Uterus (tissue), 4 donors: Measurements from ENCODE around the gene JMY. TPM values are rescaled to one million over a fixed set of nuclear protein-coding genes. Genes with fewer than 3 reads are reported as not detected.

Source experiments
- DNase-seq, 2 donors: peaks; one replicate each; pipeline ENCODE4 v3.0.0-alpha.2; 2019 to 2020
- H3K27ac ChIP-seq, 2 donors: fragments of 200-600 bp; sonication (generic); 1 replicate in 1 of 2; 2 replicates in 1 of 2; pipeline ENCODE4 v1.5.1; 2016 to 2018
- H3K27me3 ChIP-seq, 2 donors: fragments of 200-600 bp; sonication (generic); one replicate each; pipeline ENCODE4 v1.5.1; 2018 to 2019; ENCODE audit warnings: control low read depth in 1 of 2
- H3K36me3 ChIP-seq, 2 donors: fragments of 200-600 bp; sonication (generic); one replicate each; pipeline ENCODE4 v1.5.1; 2019; ENCODE audit warnings: control low read depth in 1 of 2
- H3K4me1 ChIP-seq, 2 donors: fragments of 200-600 bp; sonication (generic); one replicate each; pipeline ENCODE4 v1.5.1; 2018 to 2019; ENCODE audit warnings: control low read depth in 1 of 2
- H3K4me3 ChIP-seq, 2 donors: fragments of 200-600 bp; sonication (generic); 1 replicate in 1 of 2; 2 replicates in 1 of 2; pipeline ENCODE4 v1.5.1; 2018 to 2019; ENCODE audit warnings: mild to moderate bottlenecking in 1 of 2
- H3K9me3 ChIP-seq, 2 donors: fragments of 200-600 bp; sonication (generic); one replicate each; pipeline ENCODE4 v1.5.1; 2019; ENCODE audit warnings: control low read depth in 1 of 2
- CTCF ChIP-seq, 4 experiments: fragments of 200-600 bp in 2 of 4; fragments of 450-650 bp in 2 of 4; sonication (generic) in 2 of 4; IDR thresholded peaks; one replicate each; pipeline ENCODE4 v1.5.1; 2016 to 2019; ENCODE audit warnings: antibody characterized with exemption in 4 of 4, mild to moderate bottlenecking in 2 of 4, moderate library complexity in 1 of 4
- POLR2A ChIP-seq, 2 donors: fragments of 450-650 bp; IDR thresholded peaks; one replicate each; pipeline ENCODE4 v1.6.1; 2016; ENCODE audit warnings: antibody characterized with exemption in 2 of 2, mild to moderate bottlenecking in 1 of 2, moderate library complexity in 1 of 2
- intact Hi-C: fragments of 100-400 bp; cut with DNase I; formaldehyde crosslinking; loops from one replicate; pipeline ENCODE4 v1.15.1; 2023; ENCODE audit warnings: low total_unique reads
- total RNA-seq, 4 donors: library from RNA; depleted of rRNA in 3 of 4; stranded (reverse); fragments of >200 nt in 3 of 4; gene quantifications; one replicate each; pipeline versions ENCODE4 v1.1.0 to v1.2.4, GENCODE V29; 2014 to 2023
- donor health status: DM: yes; HTN: yes; CAD: no.

Gene JMY
- total RNA-seq, 4 donors from 2014 or later = 11.5 to 41.3 (median 15.5) TPM

- Histone ChIP-seq H3K27me3 (no peaks in the 10 kb centered on the region), H3K4me1 (no peaks in the 10 kb centered on the region), H3K9me3 (no peaks in the 10 kb centered on the region), H3K36me3 (no peaks in the 10 kb centered on the region), H3K27ac (no peak overlapping the region), H3K4me3 (no peak overlapping the region)
- no peak for DNase-seq
- TF ChIP-seq CTCF (IDR thresholded peaks at IDR 0.05) = no peak
- no peak for TF ChIP-seq POLR2A (IDR thresholded peaks at IDR 0.05)
- intact Hi-C loops = no loop called here
These were observed 21.4 kb downstream of the JMY start for GRCh38 chr5:79257314-79257713.

- H3K9me3 ChIP-seq = no peaks in the 10 kb centered on the region
- H3K4me1 ChIP-seq = no peaks in the 10 kb centered on the region
- DNase-seq = no peak
- H3K27me3 ChIP-seq = no peaks in the 10 kb centered on the region
- intact Hi-C loops = no loop called here
- TF ChIP-seq POLR2A (IDR thresholded peaks at IDR 0.05) (no peak), CTCF (IDR thresholded peaks at IDR 0.05) (no peak)
- H3K4me3 ChIP-seq = no peak overlapping the region
- no peak overlapping the region for H3K27ac ChIP-seq
- H3K36me3 ChIP-seq = no peaks in the 10 kb centered on the region
These were observed 22.9 kb downstream of the JMY start for GRCh38 chr5:79258801-79259200.

GRCh38 chr5:79259383-79259782, 23.5 kb downstream of the JMY start:
- no peak for TF ChIP-seq CTCF (IDR thresholded peaks at IDR 0.05)
- TF ChIP-seq POLR2A (IDR thresholded peaks at IDR 0.05) = no peak
- intact Hi-C loops = no loop called here
- Histone ChIP-seq H3K27me3 (no peaks in the 10 kb centered on the region), H3K4me3 (no peak overlapping the region), H3K27ac (no peak overlapping the region), H3K4me1 (no peaks in the 10 kb centered on the region), H3K36me3 (no peaks in the 10 kb centered on the region), H3K9me3 (no peaks in the 10 kb centered on the region)
- DNase-seq = no peak

GRCh38 chr5:79259810-79260209, 23.9 kb downstream of the JMY start:
- Histone ChIP-seq H3K4me3 (no peak overlapping the region), H3K36me3 (no peaks in the 10 kb centered on the region), H3K27me3 (no peaks in the 10 kb centered on the region), H3K9me3 (no peaks in the 10 kb centered on the region), H3K4me1 (no peaks in the 10 kb centered on the region), H3K27ac (no peak overlapping the region)
- no peak for TF ChIP-seq CTCF (IDR thresholded peaks at IDR 0.05)
- no peak for TF ChIP-seq POLR2A (IDR thresholded peaks at IDR 0.05)
- no peak for DNase-seq
- intact Hi-C loops = no loop called here

GRCh38 chr5:79261897-79262296, 26.0 kb downstream of the JMY start:
- H3K27me3 ChIP-seq = no peaks in the 10 kb centered on the region
- no peak overlapping the region for H3K27ac ChIP-seq
- no peaks in the 10 kb centered on the region for H3K4me1 ChIP-seq
- intact Hi-C loops = no loop called here
- H3K4me3 ChIP-seq = no peak overlapping the region
- H3K36me3 ChIP-seq = no peaks in the 10 kb centered on the region
- H3K9me3 ChIP-seq = no peaks in the 10 kb centered on the region
- no peak for TF ChIP-seq POLR2A (IDR thresholded peaks at IDR 0.05)
- no peak for TF ChIP-seq CTCF (IDR thresholded peaks at IDR 0.05)
- DNase-seq = no peak
